GM18951 (cell line): ENCODE results near the gene HACD1.
"Not testable (repeated sequence)": the region's sequence is repeated elsewhere in the genome, so short reads cannot be mapped to it uniquely, and the experiment has no call there.

Source experiments
- POLR2A ChIP-seq: IDR thresholded peaks from 4 replicates; pipeline ENCODE4 v1.6.1; 2011; ENCODE audit warnings: mild to moderate bottlenecking; ENCODE audit not compliant: insufficient read length, insufficient read depth; ENCODE audit errors: extremely low read depth
- in situ Hi-C: fragments of 300-500 bp; cut with MboI; formaldehyde crosslinking; loops from one replicate; pipeline ENCODE4 v1.12.0; 2022; ENCODE audit warnings: low sequenced_read_pairs, mixed read lengths, inconsistent platforms; ENCODE audit not compliant: unreplicated experiment

HACD1 gene

DNA sequence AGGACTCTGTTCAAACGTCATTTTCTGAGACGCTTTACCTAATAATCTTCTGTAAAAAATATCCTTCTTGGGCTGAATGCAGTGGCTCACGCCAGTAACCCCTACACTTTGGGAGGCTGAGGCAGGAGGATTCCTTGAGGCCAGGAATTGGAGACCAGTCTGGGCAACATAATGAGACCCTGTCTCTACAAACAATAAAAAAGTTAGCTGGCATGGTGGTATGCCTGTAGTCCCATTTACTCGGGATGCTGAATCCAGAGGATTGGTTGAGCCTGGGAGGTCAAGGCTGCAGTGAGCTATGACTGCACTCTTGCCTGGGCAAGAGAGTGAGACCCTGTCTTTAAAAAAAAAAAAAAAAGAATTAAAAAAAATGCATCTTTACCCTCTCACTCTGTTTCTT, 31.9 kb upstream of the HACD1 start:
- TF ChIP-seq POLR2A: no peak
- in situ Hi-C loops: no loop called here

DNA sequence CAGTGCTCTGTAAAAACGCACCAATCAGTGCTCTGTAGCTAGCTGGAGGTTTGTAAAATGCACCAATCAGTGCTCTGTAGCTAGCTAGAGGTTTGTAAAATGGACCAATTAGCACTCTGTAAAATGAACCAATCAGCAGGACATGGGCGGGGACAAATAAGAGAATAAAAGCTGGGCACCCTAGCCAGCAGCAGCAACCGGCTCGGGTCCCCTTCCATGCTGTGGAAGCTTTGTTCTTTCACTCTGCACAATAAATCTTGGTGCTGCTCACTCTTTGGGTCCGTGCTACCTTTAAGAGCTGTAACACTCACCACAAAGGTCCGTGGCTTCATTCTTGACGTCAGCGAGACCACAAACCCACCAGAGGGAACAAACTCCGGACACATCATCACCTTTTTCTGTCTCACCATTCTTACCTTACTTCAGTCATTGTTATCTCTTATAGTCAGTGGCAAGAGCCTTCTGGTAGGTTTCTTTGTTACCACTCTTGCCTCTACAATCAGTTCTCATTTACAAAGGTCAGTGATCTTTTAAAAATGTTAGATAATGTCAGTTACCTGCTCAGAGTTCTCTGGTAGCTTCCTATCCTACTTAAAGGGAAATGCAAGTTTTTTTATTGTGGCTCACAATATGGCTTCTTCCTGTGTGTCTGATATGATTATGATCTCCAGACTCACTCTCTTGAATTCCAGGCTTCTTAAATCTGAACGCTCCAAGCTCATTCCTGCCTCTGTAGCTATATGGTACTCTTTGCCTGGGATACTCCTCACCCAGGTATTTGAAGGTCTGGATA, 31.3 kb upstream of the HACD1 start:
- TF ChIP-seq POLR2A: no peak
- in situ Hi-C loops: no loop called here

DNA sequence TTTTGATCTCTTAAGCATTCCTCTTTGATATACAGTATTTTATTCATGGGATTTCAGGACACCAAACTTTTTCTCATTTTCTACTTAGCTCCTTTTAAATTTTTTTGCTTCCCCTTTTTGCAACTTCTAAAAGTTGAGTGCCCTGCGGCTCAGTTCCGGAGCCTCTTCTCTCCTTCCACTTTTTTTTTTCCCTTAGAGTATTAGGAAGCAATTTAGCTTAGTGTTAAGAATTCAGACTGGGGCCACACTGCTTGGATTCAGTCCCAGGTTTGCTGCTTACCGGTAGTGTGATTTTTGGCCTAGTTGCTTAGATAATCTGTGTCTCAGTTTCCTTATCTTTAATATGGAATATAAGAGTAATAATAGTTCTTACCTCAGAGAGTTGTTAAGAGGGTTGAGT, 30.2 kb upstream of the HACD1 start:
- TF ChIP-seq POLR2A: no peak

DNA sequence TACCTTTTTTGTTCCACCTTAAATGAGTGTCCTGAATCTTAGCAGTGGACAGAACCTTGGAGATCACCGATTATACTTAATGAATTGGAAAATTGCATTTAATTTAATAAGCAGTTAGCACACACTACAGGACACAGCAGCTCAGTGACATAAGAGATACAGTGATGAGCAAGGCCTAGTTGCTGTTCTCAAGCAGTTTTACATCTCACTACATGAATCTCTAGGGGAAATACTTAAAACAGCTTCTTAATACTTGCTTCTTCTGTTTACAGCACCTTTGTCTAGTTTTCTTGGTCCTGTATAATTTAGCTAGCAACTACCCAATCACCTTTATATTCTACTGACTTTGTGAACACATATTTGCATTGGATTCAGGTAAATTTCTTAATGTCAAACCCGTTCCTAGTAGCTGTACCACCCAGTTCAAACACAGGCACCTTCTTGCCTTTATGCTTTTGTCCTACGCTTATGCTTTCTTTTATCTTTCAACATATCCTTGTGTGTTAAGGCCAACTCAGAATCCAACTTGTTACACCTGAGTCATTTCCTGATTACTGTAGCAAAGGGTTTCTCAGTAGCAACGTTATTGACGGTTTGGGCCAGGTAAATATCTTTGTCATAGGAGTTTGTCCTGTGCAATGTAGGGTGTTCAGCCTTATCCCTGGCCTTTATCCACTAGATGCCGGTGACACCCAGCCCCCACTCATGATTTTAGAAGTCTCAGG, 28.6 kb upstream of the HACD1 start:
- in situ Hi-C loops: no loop called here
- TF ChIP-seq POLR2A: no peak

More for the DNA sequence above, 30.2 kb upstream of the HACD1 start:
- in situ Hi-C loops: no loop called here

DNA sequence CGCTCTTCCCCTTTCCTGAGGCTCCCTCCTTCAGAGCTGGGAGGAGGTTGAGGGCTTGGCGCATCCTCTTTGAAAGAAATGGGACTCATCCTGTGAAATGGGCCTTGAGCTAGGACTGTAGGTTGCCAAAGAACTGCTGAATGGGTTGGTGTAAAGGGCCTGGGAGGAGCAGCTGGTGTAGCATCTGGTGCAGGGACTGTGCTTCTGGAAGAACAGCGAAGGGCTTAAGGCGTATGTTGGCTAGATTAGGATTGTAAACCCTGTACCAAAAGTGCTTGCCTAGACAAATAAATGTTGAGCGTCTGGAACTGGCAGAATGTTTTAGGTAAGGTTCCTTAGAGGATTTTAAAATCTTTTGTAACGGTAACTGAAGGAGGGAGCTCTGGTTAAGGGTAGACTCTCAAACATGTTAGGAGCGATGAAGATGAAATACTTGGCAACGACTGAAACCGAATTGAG, 27.3 kb upstream of the HACD1 start:
- in situ Hi-C loops: loop anchor here (5.0 kb wide), 1 partner anchor 88 kb away; no protein-coding TSS in a partner anchor
- TF ChIP-seq POLR2A: no peak

DNA sequence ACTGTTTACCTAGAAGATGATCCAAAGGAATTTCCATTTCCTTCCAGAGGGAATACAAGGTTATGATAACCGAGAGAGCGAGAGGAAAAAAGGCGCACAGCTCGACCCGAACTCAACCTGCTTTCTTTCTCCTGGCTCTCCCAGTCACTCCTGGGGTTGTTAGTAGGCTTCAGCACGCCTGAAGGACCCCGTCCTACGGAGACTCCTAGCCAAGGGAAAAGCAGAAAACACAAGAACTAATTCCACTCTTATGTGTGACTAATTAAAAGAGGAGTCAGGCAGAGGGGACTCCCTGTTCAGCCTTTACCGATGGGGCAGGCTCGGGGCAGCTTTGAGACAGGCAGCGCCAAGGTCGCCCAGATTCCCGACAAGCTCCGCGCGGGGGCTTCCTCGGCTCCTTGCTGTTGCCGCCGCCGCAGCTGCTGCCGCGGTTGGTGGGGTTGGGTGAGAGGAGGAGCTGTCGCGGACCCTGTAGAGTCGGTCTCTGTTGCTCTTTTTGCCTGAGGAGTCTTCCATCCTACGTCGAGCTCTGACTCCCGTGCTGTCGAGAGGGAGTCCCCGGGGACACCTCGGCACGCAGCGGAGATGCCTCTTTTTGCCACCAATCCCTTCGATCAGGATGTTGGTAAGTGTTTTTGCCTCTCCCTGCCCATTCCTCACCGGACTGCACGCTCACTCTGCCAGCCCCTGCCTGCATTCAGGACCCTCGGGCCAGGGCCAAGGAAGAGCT, 26.7 kb upstream of the HACD1 start, which contains the start of gene STAM:
TSS of gene STAM (plus strand) at position 397 of the 730 bp plus-strand sequence. CDS start at position 586, 189 bp downstream.
- in situ Hi-C loops: loop anchor here (5.0 kb wide), 1 partner anchor 88 kb away; no protein-coding TSS in a partner anchor
- TF ChIP-seq POLR2A: peak; percentile 77

DNA sequence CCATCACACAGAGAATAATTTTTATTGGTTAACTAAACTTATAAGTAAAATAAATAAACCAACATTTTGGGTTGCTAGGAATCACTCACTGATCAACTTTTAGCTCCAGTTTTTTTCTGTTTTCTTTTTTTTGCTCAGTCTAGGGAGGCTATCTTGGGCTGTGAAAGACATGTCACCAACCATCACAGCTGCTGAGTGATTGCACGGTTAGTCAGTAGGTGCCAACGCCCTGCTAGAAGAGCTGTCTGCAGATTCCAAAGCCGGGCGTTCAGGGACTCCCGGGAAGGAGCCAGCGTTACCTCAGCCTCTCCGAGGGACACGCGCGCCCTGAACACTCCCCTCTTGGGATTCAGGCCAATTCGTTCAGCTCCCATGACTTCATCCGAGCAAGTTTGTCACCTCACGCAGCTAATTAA, 26.2 kb upstream of the HACD1 start:
- no peak for TF ChIP-seq POLR2A
- in situ Hi-C loops: loop anchor here (5.0 kb wide), 1 partner anchor 89 kb away; no protein-coding TSS in a partner anchor

DNA sequence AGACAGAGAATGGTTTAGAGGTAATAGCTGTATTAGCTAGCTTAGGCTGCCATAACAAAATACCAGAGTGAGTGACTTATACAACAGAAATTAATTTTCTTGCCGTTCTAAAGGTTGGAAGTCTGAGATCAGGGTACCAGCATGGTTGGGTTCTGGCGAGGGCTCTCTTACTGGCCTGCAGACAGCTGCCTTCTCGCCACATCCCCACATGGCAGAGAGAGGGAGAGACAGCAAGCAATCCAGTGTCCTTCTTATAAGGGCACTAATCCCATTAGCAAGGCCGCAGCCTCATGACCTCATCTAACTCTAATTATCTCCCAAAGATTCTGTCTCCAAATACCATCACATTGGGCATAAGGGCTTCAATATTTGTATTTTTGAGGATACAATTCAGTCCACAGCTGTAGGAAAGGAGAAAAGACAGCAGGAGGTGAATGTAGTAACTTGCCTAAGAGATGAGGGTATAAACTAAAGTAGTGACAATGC, 23.2 kb upstream of the HACD1 start:
- TF ChIP-seq POLR2A: no peak
- in situ Hi-C loops: loop anchor here (5.0 kb wide), 1 partner anchor 92 kb away; no protein-coding TSS in a partner anchor

DNA sequence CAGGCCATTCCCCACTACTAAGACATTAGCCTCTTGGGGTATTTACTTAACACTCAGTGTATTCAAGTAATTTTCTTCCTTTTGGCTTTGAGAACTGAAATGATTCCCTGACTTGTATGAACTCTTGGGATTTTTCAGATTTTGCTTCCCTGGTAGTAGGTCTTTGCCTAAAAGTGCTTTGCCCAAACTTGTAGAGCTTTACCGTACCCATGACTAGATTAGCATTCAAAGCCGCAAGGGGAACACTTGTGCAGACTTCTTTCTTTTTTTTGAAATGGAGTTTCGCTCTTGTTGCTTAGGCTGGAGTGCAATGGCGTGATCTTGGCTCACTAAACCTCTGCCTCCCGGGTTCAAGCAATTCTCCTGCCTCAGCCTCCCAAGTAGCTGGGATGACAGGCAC, 20.7 kb upstream of the HACD1 start:
- TF ChIP-seq POLR2A: no peak
- in situ Hi-C loops: no loop called here

DNA sequence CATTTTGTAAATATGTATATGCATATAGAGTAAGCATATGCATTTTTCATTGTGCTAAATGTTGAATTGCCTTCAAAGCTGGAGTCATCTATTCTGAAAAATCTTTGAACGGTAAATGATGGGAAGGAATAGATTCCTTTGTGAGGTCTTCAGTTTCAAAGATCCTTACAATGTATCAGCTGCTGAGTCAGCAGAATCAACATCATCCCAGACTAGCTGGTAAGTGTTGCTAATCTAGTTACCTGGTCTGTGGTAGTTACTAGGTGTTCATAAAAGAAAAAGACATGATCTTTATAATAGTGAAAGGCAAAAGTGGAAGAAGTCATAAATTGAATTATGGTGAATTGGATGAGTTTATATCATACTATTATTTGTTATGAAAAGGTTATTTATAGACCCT, 16.2 kb upstream of the HACD1 start:
- in situ Hi-C loops: no loop called here

DNA sequence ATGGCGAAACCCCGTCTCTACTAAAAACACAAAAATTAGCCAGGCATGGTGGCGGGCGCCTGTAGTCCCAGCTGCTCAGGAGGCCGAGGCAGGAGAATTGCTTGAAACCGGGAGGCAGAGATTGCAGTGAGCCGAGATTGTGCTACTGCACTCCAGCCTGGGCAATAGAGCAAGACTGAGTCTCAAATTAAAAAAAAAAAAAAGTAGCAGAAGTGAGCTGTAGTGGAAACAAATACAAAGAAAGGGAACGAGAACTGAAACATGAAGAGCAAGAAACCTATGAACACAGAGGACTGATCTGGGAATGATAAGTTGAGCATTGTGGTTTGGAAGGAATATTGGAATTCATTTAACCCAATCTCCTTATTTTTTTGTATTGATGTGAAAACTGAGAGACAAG, 15.4 kb upstream of the HACD1 start:
- in situ Hi-C loops: not testable (repeated sequence)

More for the DNA sequence above, 16.2 kb upstream of the HACD1 start:
- no peak for TF ChIP-seq POLR2A

DNA sequence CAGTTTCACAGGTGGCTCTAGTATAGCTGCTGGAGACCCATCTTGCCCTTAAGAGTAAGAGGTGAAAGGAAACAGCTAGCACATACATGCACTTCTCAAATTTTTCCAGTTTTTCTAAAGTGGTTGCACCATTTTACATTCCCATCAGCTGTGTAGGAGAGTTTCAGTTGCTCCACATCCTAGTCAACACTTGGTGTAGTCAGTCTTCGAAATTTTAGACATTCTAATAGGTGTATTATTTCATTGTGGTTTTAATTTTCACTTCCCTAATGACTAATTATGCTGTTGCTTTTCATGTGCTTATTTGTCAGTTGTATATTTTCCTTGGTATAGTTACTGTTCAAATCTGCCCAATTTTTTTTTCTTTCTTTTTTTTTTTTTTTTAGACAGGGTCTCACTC, 9.5 kb upstream of the HACD1 start:
- TF ChIP-seq POLR2A: no peak
- in situ Hi-C loops: no loop called here

DNA sequence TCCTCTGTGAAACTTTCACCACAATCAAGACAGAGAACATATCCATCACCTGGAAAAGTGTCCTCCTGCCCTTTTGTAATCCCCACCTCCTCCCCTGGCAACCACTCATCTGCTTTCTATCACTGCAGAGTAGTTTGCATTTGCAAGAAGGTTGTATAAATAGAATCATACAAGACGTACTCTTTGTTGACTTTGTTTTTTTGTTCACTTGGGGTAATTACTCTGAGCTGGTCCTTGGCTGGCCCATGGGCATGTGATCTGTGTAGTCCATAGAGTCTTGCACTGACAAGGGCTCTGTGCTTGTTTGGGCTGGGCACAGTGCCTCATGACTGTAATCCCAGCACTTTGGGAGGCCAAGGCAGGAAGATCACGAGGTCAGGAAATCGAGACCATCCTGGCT, 7.8 kb upstream of the HACD1 start:
- in situ Hi-C loops: loop anchor here (25.0 kb wide), 1 partner anchor 487 kb away; no protein-coding TSS in a partner anchor
- TF ChIP-seq POLR2A: no peak
